Measurements from ENCODE around the gene ACAA2. TPM values are rescaled to one million over a fixed set of nuclear protein-coding genes. Genes with fewer than 3 reads are reported as not detected.

Gene ACAA2
- total RNA-seq, 1 donor from 2014 or later: 23.2 TPM

GRCh38 chr18:49769047-49769728 is 44.1 kb downstream of the ACAA2 start:
- no peak for FAIRE-seq
- no peak for DNase-seq (ENCODE audit: low spot score in 2 of 2)

GRCh38 chr18:49768051-49768391 is 45.3 kb downstream of the ACAA2 start:
- no peak for FAIRE-seq
- no peak for DNase-seq (ENCODE audit: low spot score in 2 of 2)

- DNase-seq (ENCODE audit: low spot score in 2 of 2) (no peak), FAIRE-seq (no peak)
Observed at GRCh38 chr18:49767111-49768050, 46.0 kb downstream of the ACAA2 start.

GRCh38 chr18:49766646-49767045 is 46.7 kb downstream of the ACAA2 start:
- DNase-seq (ENCODE audit: low spot score in 2 of 2) (no peak), FAIRE-seq (no peak)

GRCh38 chr18:49764032-49764431 is 49.3 kb downstream of the ACAA2 start:
- DNase-seq (ENCODE audit: low spot score in 2 of 2) (no peak), FAIRE-seq (no peak)

GRCh38 chr18:49763590-49763989 is 49.7 kb downstream of the ACAA2 start:
- DNase-seq (ENCODE audit: low spot score in 2 of 2) (no peak), FAIRE-seq (no peak)

GRCh38 chr18:49762191-49763077 is 50.9 kb downstream of the ACAA2 start:
- FAIRE-seq (no peak), DNase-seq (ENCODE audit: low spot score in 2 of 2) (no peak)

GRCh38 chr18:49761771-49762170 is 51.6 kb downstream of the ACAA2 start:
- FAIRE-seq (no peak), DNase-seq (ENCODE audit: low spot score in 2 of 2) (no peak)

- FAIRE-seq: no peak
- no peak for DNase-seq (ENCODE audit: low spot score in 2 of 2)
Observed at GRCh38 chr18:49758263-49758610, 55.1 kb downstream of the ACAA2 start.

- no peak for DNase-seq (ENCODE audit: low spot score in 2 of 2)
- FAIRE-seq: no peak
Observed at GRCh38 chr18:49757513-49758262, 55.6 kb downstream of the ACAA2 start.

GRCh38 chr18:49756671-49757362 is 56.5 kb downstream of the ACAA2 start:
- FAIRE-seq: no peak

GRCh38 chr18:49756135-49756534 is 57.2 kb downstream of the ACAA2 start:
- DNase-seq (ENCODE audit: low spot score in 2 of 2) (no peak), FAIRE-seq (no peak)

More at GRCh38 chr18:49756671-49757362, 56.5 kb downstream of the ACAA2 start:
- DNase-seq (ENCODE audit: low spot score in 2 of 2): no peak

- FAIRE-seq (no peak), DNase-seq (ENCODE audit: low spot score in 2 of 2) (no peak)
Observed at GRCh38 chr18:49755489-49755888, 57.8 kb downstream of the ACAA2 start.

GRCh38 chr18:49754866-49755265 is 58.5 kb downstream of the ACAA2 start:
- no peak for FAIRE-seq
- no peak for DNase-seq (ENCODE audit: low spot score in 2 of 2)

GRCh38 chr18:49753643-49754042 is 59.7 kb downstream of the ACAA2 start:
- DNase-seq (ENCODE audit: low spot score in 2 of 2) (no peak), FAIRE-seq (no peak)

GRCh38 chr18:49752095-49752457 is 61.3 kb downstream of the ACAA2 start:
- DNase-seq (ENCODE audit: low spot score in 2 of 2): no peak
- no peak for FAIRE-seq

- FAIRE-seq: no peak
- DNase-seq (ENCODE audit: low spot score in 2 of 2): no peak
Observed at GRCh38 chr18:49751427-49752094, 61.8 kb downstream of the ACAA2 start.

- FAIRE-seq (no peak), DNase-seq (ENCODE audit: low spot score in 2 of 2) (no peak)
Observed at GRCh38 chr18:49749563-49749962, 63.8 kb downstream of the ACAA2 start.

GRCh38 chr18:49747876-49748275 is 65.5 kb downstream of the ACAA2 start:
- FAIRE-seq: no peak
- DNase-seq (ENCODE audit: low spot score in 2 of 2): no peak
